Esophagus squamous epithelium (tissue), 5 donors: Measurements from ENCODE around the gene SERPINH1. TPM values are rescaled to one million over a fixed set of nuclear protein-coding genes. Genes with fewer than 3 reads are reported as not detected.

ENCODE experiments used
- DNase-seq: peaks from one replicate; lab custom pipeline; 2025; lab: John Stamatoyannopoulos, UW
- H3K27ac ChIP-seq, 4 donors: fragments of 200-600 bp; sonication (generic); one replicate each; pipeline ENCODE4 v1.5.1; 2016 to 2019; ENCODE audit warnings: mild to moderate bottlenecking in 1 of 4
- H3K27me3 ChIP-seq, 4 donors: fragments of 200-600 bp; sonication (generic); 1 replicate in 3 of 4; 2 replicates in 1 of 4; pipeline versions ENCODE4 v1.5.1 to v1.6.0; 2017 to 2021; ENCODE audit warnings: antibody characterized with exemption in 1 of 4
- H3K36me3 ChIP-seq, 3 donors: fragments of 200-600 bp; sonication (generic); one replicate each; pipeline ENCODE4 v1.5.1; 2016 to 2019
- H3K4me1 ChIP-seq, 3 donors: fragments of 200-600 bp; sonication (generic); one replicate each; pipeline ENCODE4 v1.5.1; 2017 to 2019
- H3K4me3 ChIP-seq, 4 donors: fragments of 200-600 bp; sonication (generic); 1 replicate in 3 of 4; 2 replicates in 1 of 4; pipeline ENCODE4 v1.5.1; 2016 to 2019; ENCODE audit warnings: mild to moderate bottlenecking in 2 of 4, moderate library complexity in 1 of 4
- H3K9me3 ChIP-seq, 3 donors: fragments of 200-600 bp; sonication (generic); one replicate each; pipeline ENCODE4 v1.5.1; 2016 to 2019
- POLR2A ChIP-seq, 4 donors: fragments of 450-650 bp; IDR thresholded peaks; one replicate each; pipeline ENCODE4 v1.6.1; 2017; ENCODE audit warnings: antibody characterized with exemption in 4 of 4, mild to moderate bottlenecking in 4 of 4, moderate library complexity in 3 of 4
- WGBS, 2 donors: methylation state at CpG; one replicate each; pipeline ENCODE4 v1.1.5; 2018; 5-methylcytosine and 5-hydroxymethylcytosine counted together
- intact Hi-C: fragments of 100-400 bp; cut with DNase I; formaldehyde crosslinking; loops from one replicate; pipeline ENCODE4 v1.15.0; 2022
- total RNA-seq, 4 donors: library from RNA; depleted of rRNA; stranded (reverse); fragments of >200 nt; gene quantifications; one replicate each; pipeline ENCODE4 v1.1.0, GENCODE V29; 2016
- TF ChIP-seq, protein P1 (sequence below), 6 experiments: fragments of 450-650 bp in 4 of 6; fragments of 200-600 bp in 2 of 6; sonication (generic) in 2 of 6; IDR thresholded peaks; one replicate each; pipeline ENCODE4 v1.5.1; 2016 to 2019; ENCODE audit warnings: antibody characterized with exemption in 6 of 6, mild to moderate bottlenecking in 4 of 6, moderate library complexity in 4 of 6
- donor health status: DM: yes; HTN: yes; CAD: no.

SERPINH1 gene
- total RNA-seq, 4 donors from 2014 or later: 41.4 to 70.1 (median 46.5) TPM

DNA sequence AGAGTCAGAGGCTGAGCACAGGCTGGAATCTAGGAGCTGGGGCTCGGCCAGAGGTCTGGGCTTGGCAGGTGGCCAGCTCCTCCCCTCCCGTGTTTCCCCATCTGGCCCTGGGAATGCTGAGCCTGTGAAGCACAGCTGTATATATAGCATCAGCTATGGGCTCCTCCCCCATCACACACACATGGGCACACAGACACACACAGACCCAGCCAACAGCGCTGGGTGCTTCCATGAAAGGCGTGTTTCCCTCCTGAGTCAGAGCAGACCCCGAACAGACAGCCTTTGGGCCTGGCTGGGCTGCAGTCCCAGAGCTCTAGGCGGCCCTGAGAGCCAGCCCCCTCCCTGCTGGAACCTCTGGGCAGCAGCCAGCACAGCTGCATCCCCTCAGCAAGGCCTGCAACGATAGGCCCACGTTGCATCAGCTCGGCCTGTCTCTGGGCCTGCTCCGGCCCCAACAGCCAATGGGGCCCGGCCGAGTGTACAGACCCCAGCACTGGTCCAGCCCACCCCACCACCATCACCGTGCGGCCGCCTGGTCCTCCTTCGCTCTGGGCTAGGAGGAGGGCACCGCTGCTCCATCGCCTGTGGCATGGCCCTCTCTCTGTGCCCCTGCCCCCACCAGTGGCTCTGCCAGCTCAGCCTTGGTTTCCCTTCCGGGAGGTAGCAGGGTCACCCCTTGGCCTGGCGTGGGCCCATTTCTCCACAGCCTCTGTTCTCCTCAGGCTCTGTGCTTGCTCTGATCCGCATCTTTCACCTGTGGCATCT lies 7.6 kb upstream of the SERPINH1 start:
- H3K27ac ChIP-seq: peak overlapping the region; percentile 57 to 91 (median 82)
- no peaks in the 10 kb centered on the region for H3K36me3 ChIP-seq
- peak in 1 of 4 donors; percentile 15 for TF ChIP-seq POLR2A (IDR thresholded peaks at IDR 0.05)
- TF ChIP-seq, protein P1, sequence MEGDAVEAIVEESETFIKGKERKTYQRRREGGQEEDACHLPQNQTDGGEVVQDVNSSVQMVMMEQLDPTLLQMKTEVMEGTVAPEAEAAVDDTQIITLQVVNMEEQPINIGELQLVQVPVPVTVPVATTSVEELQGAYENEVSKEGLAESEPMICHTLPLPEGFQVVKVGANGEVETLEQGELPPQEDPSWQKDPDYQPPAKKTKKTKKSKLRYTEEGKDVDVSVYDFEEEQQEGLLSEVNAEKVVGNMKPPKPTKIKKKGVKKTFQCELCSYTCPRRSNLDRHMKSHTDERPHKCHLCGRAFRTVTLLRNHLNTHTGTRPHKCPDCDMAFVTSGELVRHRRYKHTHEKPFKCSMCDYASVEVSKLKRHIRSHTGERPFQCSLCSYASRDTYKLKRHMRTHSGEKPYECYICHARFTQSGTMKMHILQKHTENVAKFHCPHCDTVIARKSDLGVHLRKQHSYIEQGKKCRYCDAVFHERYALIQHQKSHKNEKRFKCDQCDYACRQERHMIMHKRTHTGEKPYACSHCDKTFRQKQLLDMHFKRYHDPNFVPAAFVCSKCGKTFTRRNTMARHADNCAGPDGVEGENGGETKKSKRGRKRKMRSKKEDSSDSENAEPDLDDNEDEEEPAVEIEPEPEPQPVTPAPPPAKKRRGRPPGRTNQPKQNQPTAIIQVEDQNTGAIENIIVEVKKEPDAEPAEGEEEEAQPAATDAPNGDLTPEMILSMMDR (IDR thresholded peaks at IDR 0.05): no peak
- WGBS, 2 donors: 70 to 71% methylated on average over 10 to 13 of the region's 21 CpGs
- H3K4me3 ChIP-seq: peak overlapping the region in 1 of 4 donors; percentile 42
- no peaks in the 10 kb centered on the region for H3K27me3 ChIP-seq
- H3K4me1 ChIP-seq: peaks cover 20 to 55% (median 48%) of the 10 kb centered on the region in 3 donors
- DNase-seq: no peak
- H3K9me3 ChIP-seq: no peaks in the 10 kb centered on the region
- intact Hi-C loops: no loop called here

DNA sequence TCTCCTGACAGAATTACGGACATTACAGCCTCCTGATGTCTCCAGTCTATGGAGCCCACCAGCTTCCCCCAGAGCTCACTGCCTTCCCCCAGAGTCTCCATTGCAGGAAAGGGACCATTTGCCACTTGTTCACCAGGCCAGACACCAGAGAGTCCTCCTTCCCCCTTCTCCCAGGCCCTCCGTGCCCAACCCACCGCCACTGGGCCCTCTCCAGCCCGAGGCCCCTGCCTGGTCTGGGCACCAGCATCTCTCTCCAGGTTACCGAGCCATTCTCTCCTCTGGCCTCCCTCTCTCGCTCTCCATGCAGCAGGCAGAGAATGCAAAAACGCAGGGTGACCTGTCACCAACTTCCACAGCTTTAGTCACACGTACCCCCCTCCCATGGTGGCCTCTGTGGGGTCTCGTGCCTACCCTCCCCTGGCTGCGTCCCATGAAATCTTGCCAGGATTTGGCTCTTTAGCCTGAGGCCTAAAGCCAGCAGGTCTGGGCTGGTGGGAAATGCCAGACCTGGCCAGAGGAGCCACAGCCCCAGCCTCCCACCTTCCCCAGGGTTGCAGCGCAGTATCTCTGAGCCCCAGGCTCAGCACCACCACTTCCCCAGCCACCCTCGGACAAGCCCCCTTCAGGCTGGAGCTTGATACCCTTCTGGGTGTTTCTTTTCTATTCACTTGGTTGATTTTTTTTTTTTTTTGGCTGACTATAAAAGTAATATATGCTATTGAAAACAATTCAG lies 6.8 kb upstream of the SERPINH1 start:
- H3K4me3 ChIP-seq: no peak overlapping the region
- 70 to 81% methylated on average over 9 to 11 of the region's 12 CpGs for WGBS, 2 donors

DNA sequence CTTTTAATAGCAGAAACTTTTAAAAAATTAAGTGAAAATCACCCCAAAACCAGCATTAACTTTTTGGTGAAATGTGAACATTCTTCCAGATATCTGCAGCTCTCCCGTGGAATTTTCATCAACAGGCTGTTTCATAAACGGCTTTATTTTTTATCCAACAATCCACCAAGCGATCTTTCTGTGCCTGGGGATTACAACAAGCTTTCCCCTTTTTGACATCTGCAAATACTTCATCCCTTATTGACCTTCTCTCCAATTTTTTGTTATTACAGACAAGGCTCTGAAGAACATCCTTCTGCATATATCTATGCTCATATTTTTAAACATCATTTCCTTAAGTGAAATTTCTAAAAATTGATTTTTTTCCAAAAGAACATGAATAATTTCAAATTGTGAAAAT lies 5.8 kb upstream of the SERPINH1 start:
- no peak overlapping the region for H3K4me3 ChIP-seq
- H3K36me3 ChIP-seq: no peaks in the 10 kb centered on the region
- no peaks in the 10 kb centered on the region for H3K9me3 ChIP-seq
- intact Hi-C loops: no loop called here
- H3K27ac ChIP-seq: peak overlapping the region in 2 of 4 donors; percentile 95 to 99
- no peak for DNase-seq
- TF ChIP-seq, protein P1 (IDR thresholded peaks at IDR 0.05): no peak
- TF ChIP-seq POLR2A (IDR thresholded peaks at IDR 0.05): no peak
- WGBS, 2 donors: 67 to 73% methylated on average over 3 of the region's 3 CpGs
- no peaks in the 10 kb centered on the region for H3K27me3 ChIP-seq
- H3K4me1 ChIP-seq: peaks cover 20 to 74% (median 55%) of the 10 kb centered on the region in 3 donors

More for the DNA sequence above, 6.8 kb upstream of the SERPINH1 start:
- DNase-seq: no peak
- H3K27ac ChIP-seq: peak overlapping the region; percentile 57 to 91 (median 82)
- H3K9me3 ChIP-seq: no peaks in the 10 kb centered on the region
- no peaks in the 10 kb centered on the region for H3K36me3 ChIP-seq
- H3K4me1 ChIP-seq: peaks cover 20 to 63% (median 55%) of the 10 kb centered on the region in 3 donors
- intact Hi-C loops: no loop called here
- TF ChIP-seq, protein P1 (IDR thresholded peaks at IDR 0.05): no peak
- no peak for TF ChIP-seq POLR2A (IDR thresholded peaks at IDR 0.05)
- no peaks in the 10 kb centered on the region for H3K27me3 ChIP-seq

DNA sequence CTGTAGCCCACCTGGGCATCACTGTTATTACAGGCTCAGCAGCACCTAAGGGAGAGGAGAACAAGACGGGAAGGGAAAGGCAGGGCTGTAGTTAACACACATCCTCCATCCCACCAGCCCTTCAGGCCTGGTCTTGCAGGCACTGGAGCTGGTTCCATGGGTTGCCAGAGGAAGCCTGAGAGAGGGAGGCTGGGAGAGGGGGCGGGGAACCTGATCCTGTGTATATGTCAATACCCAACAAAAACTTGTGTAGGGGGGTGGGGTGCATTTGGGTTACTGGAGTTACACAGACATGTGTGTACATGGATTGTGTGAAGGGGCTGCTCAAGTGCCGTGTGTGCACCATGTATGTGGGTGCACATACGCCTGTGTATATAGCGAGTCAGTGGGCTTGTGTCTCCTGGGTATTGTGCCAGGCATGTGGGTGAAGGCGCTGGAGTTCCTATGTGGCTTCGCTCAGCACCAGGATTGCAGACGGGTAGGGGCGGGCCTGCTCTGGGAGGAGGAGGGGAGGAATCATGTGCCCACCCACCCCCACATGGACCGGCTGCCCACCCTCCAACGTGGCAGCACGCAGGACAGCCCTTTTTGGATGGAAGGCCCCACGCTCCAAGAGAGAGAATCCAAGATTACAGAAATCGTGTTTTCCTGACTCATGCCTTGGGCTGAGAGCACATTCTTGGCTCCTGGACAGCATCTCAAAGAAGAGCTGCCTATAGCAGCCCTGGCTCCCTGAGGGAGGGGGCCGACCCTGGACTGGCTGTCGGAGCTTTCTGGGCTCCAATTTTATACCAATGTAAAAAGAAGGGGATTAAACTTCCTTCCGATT lies 4.2 kb upstream of the SERPINH1 start:
- Histone ChIP-seq H3K4me1 (peaks cover 28 to 88% (median 55%) of the 10 kb centered on the region in 3 donors), H3K9me3 (no peaks in the 10 kb centered on the region), H3K4me3 (peak overlapping the region in 2 of 4 donors; percentile 8 to 50), H3K36me3 (no peaks in the 10 kb centered on the region), H3K27me3 (peaks cover 0 to 6% (median 0%) of the 10 kb centered on the region in 4 donors), H3K27ac (peak overlapping the region; percentile 73 to 99 (median 96))
- DNase-seq: no peak
- 19 to 31% methylated on average over 7 to 11 of the region's 17 CpGs for WGBS, 2 donors
- intact Hi-C loops: no loop called here
- TF ChIP-seq, protein P1 (IDR thresholded peaks at IDR 0.05): no peak
- TF ChIP-seq POLR2A (IDR thresholded peaks at IDR 0.05): no peak
